Prostate gland (tissue), 2 donors: Measurements from ENCODE around the gene SLC35F3. TPM values are rescaled to one million over a fixed set of nuclear protein-coding genes. Genes with fewer than 3 reads are reported as not detected.
A peak's percentile ranks its signal among the peaks of the same experiment; 100 is the strongest.

Source experiments
- DNase-seq: peaks from one replicate; pipeline ENCODE4 v3.0.0-alpha.2; 2019; ENCODE audit warnings: low spot score
- H3K27ac ChIP-seq, 2 donors: fragments of 200-600 bp; sonication (generic); 2 replicates each; pipeline ENCODE4 v1.5.1; 2017 to 2019
- H3K27me3 ChIP-seq: fragments of 200-600 bp; sonication (generic); replicated peaks from 2 replicates; pipeline ENCODE4 v1.5.1; 2019; ENCODE audit not compliant: insufficient read depth
- H3K36me3 ChIP-seq, 2 donors: fragments of 200-600 bp; sonication (generic); 1 replicate in 1 of 2; 2 replicates in 1 of 2; pipeline versions ENCODE4 v1.5.1 to v1.8.1; 2017 to 2019
- H3K4me1 ChIP-seq: fragments of 200-600 bp; sonication (generic); replicated peaks from 2 replicates; pipeline ENCODE4 v1.5.1; 2019
- H3K4me3 ChIP-seq, 2 donors: fragments of 200-600 bp; sonication (generic); 2 replicates each; pipeline ENCODE4 v1.5.1; 2017 to 2019
- H3K9me3 ChIP-seq: fragments of 200-600 bp; sonication (generic); 2 replicates; pipeline ENCODE4 v1.5.1; 2017
- CTCF ChIP-seq, 4 experiments: fragments of 200-600 bp in 2 of 4; fragments of 450-650 bp in 2 of 4; sonication (generic) in 2 of 4; IDR thresholded peaks; 1 replicate in 3 of 4; 2 replicates in 1 of 4; pipeline ENCODE4 v1.5.1; 2016 to 2019; ENCODE audit warnings: antibody characterized with exemption in 4 of 4, mild to moderate bottlenecking in 2 of 4, moderate library complexity in 2 of 4
- POLR2A ChIP-seq: fragments of 450-650 bp; IDR thresholded peaks from one replicate; pipeline ENCODE4 v1.6.1; 2016; ENCODE audit warnings: antibody characterized with exemption, mild to moderate bottlenecking
- POLR2AphosphoS5 ChIP-seq: sonication (generic); formaldehyde crosslinking; IDR thresholded peaks from one replicate; pipeline ENCODE4 v1.6.1; 2017; ENCODE audit warnings: antibody characterized with exemption
- WGBS: methylation state at CpG from one replicate; pipeline ENCODE4 v1.1.5; 2018; 5-methylcytosine and 5-hydroxymethylcytosine counted together
- intact Hi-C: fragments of 100-400 bp; cut with DNase I; formaldehyde crosslinking; loops from one replicate; pipeline ENCODE4 v1.14.2; 2022
- total RNA-seq, 2 donors: library from RNA; depleted of rRNA; stranded (reverse); fragments of >200 nt; gene quantifications; one replicate each; pipeline ENCODE4 v1.1.0, GENCODE V29; 2016

SLC35F3 gene
- total RNA-seq: under 1 TPM; 0.34 to 0.64 TPM

DNA sequence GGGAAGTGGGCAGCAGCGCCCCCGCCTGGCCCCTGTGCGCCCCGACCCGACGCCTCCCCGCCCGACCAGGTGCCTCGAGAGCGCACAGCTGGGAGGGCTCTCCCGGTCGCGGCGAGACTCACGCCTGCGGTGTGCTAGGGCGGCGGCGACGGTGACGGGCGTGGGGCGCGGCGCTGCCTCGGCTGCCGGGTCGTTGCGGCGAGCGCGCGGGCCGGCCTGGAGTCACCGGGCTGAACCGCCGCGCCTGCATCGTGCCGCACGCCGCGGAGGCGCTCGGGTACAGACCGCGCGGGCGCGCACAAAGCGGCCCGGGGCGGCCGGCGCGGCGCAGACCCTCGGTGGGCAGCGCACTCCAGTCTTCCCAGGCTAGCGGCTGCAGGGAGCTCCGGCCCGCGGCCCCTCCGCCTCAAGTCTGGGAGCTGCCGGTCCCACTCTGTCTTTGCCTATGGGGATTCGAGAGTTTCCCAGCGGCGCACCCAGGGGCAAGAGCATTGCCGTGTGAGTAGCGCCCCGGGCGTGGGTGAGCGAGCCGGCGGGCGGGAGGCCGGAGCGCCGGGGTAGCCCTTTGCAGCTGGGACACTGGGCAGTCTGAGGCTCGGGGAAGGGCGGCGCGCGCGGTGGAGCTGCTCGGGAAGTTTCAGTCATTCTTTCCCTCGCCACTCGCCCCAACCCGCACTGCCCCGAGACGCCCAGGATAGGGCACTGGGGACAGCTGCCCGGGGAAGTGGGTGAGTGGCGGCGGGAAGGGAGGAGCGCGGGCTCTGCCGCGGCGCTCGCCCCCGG is at the start of gene SLC35F3:
SLC35F3 (plus strand) TSS at position 44 of the 783 bp plus-strand sequence.
- no peaks in the 10 kb centered on the region for H3K27me3 ChIP-seq
- H3K36me3 ChIP-seq: no peaks in the 10 kb centered on the region
- no peaks in the 10 kb centered on the region for H3K4me1 ChIP-seq
- no peak within 1 kb of the TSS for H3K27ac ChIP-seq
- intact Hi-C loops: no loop called here
- under 1% methylated on average over 71 of the region's 101 CpGs for WGBS
- no peak for DNase-seq
- TF ChIP-seq CTCF (IDR thresholded peaks at IDR 0.05) (peak in 1 of 4 experiments; percentile 42), POLR2AphosphoS5 (no peak)
- H3K9me3 ChIP-seq: no peaks in the 10 kb centered on the region
- peak within 1 kb of the TSS; percentile 26 to 28 for H3K4me3 ChIP-seq

DNA sequence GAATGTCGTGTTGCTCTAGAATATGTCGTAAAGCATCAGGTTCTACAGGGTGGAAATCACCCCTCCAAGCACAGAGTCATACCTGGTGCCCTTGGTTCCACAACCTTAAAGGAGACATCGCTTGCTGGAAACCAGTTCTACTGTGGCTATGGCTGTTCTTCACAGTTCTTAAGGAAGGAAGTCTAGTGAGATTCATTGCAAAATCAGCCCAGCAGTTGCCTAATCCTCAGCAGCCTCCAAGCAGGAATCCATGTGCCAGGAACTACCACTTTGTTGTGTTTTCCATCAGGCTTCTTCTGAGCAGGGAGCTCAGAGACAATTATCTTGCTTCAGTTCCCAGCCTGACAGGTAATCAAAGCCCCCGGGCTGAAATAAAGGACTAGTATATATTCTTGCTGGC is 45.0 kb upstream of the SLC35F3 start:
- intact Hi-C loops: no loop called here
- no peak for DNase-seq
- no peak overlapping the region for H3K4me3 ChIP-seq
- no peak overlapping the region for H3K27ac ChIP-seq
- H3K27me3 ChIP-seq: no peaks in the 10 kb centered on the region
- H3K9me3 ChIP-seq: no peaks in the 10 kb centered on the region
- H3K4me1 ChIP-seq: no peaks in the 10 kb centered on the region
- no peak for TF ChIP-seq POLR2AphosphoS5
- TF ChIP-seq POLR2A: no peak
- no peak for TF ChIP-seq CTCF (IDR thresholded peaks at IDR 0.05)
- 83% methylated on average over 4 of the region's 4 CpGs for WGBS
- no peaks in the 10 kb centered on the region for H3K36me3 ChIP-seq

DNA sequence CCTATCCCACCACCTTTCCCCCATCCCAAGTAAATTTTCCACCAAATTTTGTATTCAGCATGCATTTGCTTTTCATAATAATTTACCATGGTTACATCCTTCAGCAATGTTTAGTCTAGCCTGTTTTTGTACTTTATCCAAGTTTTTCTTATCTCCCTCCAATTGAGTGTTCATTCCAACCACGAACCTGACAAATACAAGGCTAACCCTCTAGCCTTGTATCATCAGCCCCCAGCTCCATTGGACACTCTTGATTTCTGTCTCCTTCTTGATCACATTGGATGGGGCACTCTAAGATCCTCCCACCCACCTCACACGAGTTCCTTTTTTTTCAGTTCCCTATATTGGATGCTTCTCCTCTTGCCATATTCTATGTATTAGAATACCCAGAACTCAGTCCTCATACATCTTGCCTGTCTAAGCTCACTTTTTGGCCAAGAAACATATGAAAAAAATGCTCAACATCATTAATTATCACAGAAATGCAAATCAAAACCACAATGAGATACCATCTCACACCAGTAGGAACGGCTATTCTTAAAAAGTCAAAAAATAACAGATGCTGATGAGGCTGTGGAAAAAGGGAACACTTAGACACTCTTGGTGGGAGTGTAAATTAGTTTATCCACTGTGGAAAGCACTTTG is 40.5 kb upstream of the SLC35F3 start:
- 69% methylated on average over 3 of the region's 3 CpGs for WGBS
- H3K4me3 ChIP-seq: no peak overlapping the region
- no peak for DNase-seq
- H3K27me3 ChIP-seq: no peaks in the 10 kb centered on the region
- H3K36me3 ChIP-seq: no peaks in the 10 kb centered on the region
- TF ChIP-seq CTCF (IDR thresholded peaks at IDR 0.05) (no peak), POLR2AphosphoS5 (no peak), POLR2A (no peak)
- H3K4me1 ChIP-seq: no peaks in the 10 kb centered on the region
- intact Hi-C loops: no loop called here
- no peak overlapping the region for H3K27ac ChIP-seq
- H3K9me3 ChIP-seq: peaks cover 3% of the 10 kb centered on the region

GRCh38 chr1:233864578-233864977 is 39.9 kb upstream of the SLC35F3 start:
- no peaks in the 10 kb centered on the region for H3K4me1 ChIP-seq
- no peak overlapping the region for H3K4me3 ChIP-seq
- H3K27ac ChIP-seq: no peak overlapping the region
- no peaks in the 10 kb centered on the region for H3K36me3 ChIP-seq
- WGBS: 88% methylated on average over 2 of the region's 2 CpGs
- no peaks in the 10 kb centered on the region for H3K27me3 ChIP-seq
- TF ChIP-seq POLR2AphosphoS5: no peak
- TF ChIP-seq CTCF (IDR thresholded peaks at IDR 0.05): no peak
- no peak for TF ChIP-seq POLR2A
- no peak for DNase-seq
- intact Hi-C loops: no loop called here
- H3K9me3 ChIP-seq: peaks cover 3% of the 10 kb centered on the region

GRCh38 chr1:233865216-233865615 is 39.3 kb upstream of the SLC35F3 start:
- Histone ChIP-seq H3K27me3 (no peaks in the 10 kb centered on the region), H3K4me1 (no peaks in the 10 kb centered on the region), H3K4me3 (no peak overlapping the region), H3K27ac (no peak overlapping the region), H3K36me3 (no peaks in the 10 kb centered on the region), H3K9me3 (peaks cover 3% of the 10 kb centered on the region)
- 96% methylated on average over 2 of the region's 2 CpGs for whole genome bisulfite sequencing
- no peak for TF ChIP-seq POLR2A
- no peak for TF ChIP-seq POLR2AphosphoS5
- no peak for TF ChIP-seq CTCF (IDR thresholded peaks at IDR 0.05)
- DNase-seq: no peak
- intact Hi-C loops: no loop called here
